GM19240 (cell line): ENCODE measurements around the gene SMOC2.
"Not testable (repeated sequence)": the region's sequence is repeated elsewhere in the genome, so short reads cannot be mapped to it uniquely, and the experiment has no call there.

Experiments used
- DNase-seq: peaks from one replicate; pipeline ENCODE4 v3.0.0; 2011; ENCODE audit warnings: low spot score; ENCODE audit not compliant: insufficient read length

SMOC2 gene

DNA sequence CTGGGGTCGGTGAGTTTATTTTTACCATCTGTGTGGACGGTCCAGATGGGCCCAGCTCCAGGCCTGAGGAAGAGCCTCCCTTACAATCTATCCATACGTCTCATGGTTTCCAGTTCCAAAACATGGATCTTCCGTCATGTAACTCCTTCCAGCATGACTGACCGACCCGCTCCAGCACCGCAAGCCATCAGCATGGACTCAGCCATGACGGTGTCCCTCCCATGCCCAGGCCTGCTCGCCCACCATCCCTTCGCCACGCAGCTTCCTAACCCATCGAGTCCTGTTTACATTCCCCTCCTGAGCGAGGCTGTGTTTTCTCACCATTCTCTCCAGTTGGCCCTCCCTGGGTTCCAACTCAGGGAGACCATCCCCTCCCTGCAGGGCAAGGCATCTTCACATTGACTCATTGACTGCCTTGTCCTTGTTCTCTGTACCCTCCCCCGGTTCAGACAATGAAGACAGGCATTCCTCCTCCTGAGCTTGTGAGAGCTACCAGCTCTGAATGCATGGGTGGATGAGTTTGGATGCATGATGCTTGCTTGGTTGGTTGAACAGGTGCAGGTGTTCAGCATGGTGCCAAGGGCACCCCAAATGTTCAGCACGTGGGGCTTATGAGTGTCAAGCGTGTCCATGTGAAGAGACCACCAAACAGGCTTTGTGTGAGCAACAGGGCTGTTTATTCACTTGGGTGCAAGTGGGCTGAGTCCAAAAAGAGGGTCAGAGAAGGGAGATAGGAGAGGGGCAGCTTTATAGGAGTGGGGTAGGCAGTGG, 235.8 kb downstream of the SMOC2 start:
- no peak for DNase-seq

DNA sequence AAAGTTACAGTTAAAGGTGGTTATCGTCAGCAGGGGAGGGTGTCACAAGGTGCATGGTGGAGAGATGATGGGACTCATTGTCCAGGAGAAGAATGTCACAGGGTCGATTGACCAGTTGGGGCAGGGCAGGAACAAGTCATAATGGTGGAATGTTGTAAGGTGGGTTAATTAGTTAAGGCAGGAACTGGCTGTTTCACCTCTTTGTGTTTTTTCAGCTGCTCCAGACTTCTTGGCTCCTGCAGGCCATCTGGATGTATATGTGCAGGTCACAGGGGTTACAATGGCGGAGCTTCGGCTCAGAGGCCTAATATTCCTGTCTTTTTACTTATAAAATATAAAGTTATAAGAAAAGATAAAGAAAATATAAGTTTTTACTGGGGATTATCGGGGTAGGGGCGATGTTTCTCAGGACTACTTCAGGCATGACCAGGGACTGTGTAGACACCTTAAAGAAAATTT, 236.4 kb downstream of the SMOC2 start:
- not testable (repeated sequence) for DNase-seq

DNA sequence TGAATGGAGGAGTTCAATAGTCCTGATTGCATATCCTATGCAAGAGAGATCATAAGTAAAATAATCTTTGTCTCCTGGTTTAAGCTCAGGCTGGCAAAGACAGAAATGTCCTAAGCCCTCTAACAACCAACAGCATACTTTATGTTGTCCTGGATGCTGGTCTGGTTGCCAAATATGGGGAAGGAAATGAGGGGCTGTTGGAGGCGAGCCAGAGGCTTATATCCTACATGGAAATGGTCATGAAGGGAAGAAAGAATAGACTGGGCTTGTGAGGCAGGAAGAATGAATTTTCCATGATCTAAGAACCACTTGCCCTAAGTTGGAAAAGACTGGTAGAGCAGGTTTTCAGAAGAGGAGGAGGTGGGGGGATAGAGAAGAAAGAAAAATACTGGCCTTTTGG, 237.1 kb downstream of the SMOC2 start:
- no peak for DNase-seq

GRCh38 chr6:168678588-168678987, 237.6 kb downstream of the SMOC2 start:
- no peak for DNase-seq

DNA sequence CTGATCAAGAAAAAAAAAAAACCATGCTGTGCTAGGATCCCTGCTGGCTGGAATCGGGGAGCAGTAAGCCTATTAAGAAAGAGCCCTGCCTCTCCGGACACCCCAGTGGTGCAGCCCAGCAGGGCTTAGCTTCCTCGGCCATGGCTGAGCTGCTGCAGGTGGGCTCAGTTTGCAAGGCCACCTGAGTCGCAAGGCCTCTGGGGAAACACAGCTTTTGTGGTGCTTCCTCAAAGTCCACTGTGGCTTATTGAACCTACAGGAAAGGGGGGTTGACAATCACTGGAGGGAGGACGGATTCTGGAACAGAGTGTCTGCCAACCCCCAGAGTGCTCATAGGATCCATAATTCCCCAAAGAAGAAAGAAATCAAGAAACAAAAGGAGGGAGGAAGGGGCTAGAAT, 240.8 kb downstream of the SMOC2 start:
- DNase-seq, result no peak

- no peak for DNase-seq
These were observed 242.6 kb downstream of the SMOC2 start for GRCh38 chr6:168683621-168684020.

DNA sequence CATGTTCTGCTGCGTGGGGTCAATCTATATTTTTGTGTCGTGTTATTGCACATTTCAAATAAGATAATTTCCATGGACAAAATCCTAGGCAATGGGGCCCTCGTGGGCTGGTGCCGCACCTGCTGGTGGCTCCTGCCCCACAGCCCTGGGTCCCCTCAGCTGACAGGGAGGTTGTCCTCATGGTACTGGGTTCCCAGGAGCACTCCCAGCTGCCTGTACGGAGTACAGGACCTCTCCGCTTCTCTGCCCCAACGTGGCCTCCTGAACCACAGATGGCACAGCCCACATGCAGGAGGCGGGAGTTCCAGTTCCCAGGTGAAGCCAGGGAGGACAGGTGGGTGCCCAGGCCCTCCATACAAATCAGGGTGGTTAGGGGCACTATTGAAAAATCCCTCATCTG, 243.5 kb downstream of the SMOC2 start:
- DNase-seq, result no peak

- DNase-seq, result no peak
These were observed 243.9 kb downstream of the SMOC2 start for GRCh38 chr6:168684906-168685305.

GRCh38 chr6:168686029-168686738, 245.2 kb downstream of the SMOC2 start:
- DNase-seq, result no peak

- no peak for DNase-seq
These were observed 246.1 kb downstream of the SMOC2 start for GRCh38 chr6:168686831-168687730.

- no peak for DNase-seq
These were observed 249.3 kb downstream of the SMOC2 start for GRCh38 chr6:168690271-168690670.

- DNase-seq, result no peak
These were observed 250.8 kb downstream of the SMOC2 start for GRCh38 chr6:168691774-168692173.

DNA sequence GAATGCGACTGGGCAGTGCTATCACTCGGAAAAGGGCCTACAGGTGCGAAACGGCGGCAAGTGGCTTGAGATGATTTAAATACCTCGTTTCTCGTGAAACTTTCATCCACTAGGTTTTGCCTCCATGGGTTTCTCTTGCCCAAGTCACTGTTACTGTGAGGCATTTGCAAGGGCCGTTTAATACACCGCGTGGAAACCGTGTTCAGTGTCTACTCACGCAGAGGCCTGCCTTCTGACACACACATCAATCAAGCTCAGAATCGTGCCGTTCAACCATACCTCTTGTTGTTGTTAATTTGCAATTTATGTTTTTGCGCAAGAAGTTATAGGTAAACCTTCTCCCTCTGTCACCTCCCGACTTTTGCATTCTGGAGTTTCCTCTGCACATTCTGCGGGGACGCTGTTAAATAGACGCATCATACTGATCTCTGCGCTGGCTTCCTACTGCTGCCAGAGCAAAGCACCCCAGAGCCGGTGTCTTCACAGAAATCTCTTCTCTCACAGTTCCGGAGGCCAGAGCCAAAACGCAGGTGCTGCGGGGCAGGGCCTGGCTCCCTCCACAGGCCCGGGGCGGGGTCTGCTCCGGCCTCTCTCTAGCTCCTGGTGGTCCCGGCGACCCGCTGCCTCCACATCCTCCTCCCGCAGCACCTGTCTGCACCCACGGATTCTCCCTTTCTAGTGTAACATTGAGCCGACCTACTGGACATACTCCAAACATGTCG, 251.4 kb downstream of the SMOC2 start:
- no peak for DNase-seq

GRCh38 chr6:168692915-168693257, 251.9 kb downstream of the SMOC2 start:
- DNase-seq, result not testable (repeated sequence)

GRCh38 chr6:168694797-168695196, 253.8 kb downstream of the SMOC2 start:
- DNase-seq, result not testable (repeated sequence)

- DNase-seq, result no peak
These were observed 254.7 kb downstream of the SMOC2 start for GRCh38 chr6:168695701-168696100.

GRCh38 chr6:168698923-168699322, 257.9 kb downstream of the SMOC2 start:
- no peak for DNase-seq

DNA sequence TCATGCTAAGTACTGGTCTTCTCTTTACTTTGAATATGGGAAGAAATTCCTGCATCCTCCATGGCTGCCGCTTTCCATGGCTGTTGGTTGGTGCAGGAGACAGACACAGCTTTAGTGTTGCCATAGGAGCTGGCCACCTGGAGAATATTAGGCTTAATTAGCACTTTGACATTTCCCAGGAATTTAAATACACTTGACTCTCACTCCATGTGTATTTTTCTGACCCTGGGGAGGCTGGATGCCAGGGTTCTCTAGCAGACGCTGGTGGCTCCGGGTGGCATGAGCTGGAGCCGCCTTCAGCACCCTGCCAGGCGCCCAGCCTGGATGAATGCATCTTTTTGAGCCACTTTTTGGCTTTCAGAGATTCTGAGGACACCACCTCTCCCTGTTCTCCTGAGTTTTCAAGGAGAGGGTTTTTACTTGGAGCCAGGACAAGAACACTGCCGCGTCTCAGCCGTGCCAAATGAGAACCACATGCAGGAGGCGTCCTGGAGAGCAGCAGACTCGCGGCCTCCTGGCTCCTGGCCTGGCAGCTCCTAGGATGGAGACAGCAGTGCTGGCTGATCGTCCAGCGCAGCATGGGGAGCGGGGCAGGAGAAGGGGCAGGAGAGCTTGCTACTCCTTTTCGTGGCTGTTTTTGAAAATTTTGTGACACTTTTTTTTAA, 258.8 kb downstream of the SMOC2 start:
- DNase-seq, result no peak

DNA sequence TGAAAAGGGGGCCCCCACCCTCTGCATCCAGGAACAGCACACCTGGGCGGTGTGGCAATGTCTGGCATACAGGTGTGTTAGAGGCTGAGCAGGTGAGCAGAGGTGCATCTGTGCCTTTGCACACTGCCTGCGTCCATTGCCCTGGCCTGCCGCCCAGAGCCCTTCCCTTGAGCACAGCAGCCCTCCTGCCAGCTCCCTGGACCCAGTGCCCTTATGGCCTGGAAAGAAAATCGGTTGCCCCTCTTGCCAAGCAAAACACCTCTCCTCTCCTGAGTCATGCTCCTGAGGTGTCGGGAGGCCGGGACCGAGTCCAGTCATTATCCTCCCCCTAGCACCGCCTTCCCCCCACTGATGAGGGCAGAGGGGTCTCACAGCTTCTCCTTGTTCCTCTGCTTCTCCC, 259.9 kb downstream of the SMOC2 start:
- no peak for DNase-seq

DNA sequence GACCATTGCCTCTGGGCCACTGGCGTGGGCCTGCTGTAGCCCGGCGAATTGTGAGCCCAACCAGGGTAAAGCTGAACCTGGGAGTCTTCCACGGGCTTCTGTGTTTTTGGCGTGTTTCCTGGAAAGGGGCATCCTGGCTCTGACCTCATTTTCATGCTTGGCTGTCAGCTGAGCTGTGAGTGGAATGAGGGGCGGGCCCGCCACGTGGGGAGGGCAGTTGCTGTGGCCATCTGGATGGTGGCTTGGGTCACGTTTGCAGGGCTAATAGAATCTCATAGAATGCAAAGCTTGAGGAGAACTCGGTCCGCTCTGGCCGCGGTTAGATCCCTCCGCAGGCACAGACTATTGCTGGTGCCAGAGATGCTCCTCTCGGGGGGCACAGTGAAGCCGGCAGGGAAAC, 263.0 kb downstream of the SMOC2 start:
- no peak for DNase-seq

DNA sequence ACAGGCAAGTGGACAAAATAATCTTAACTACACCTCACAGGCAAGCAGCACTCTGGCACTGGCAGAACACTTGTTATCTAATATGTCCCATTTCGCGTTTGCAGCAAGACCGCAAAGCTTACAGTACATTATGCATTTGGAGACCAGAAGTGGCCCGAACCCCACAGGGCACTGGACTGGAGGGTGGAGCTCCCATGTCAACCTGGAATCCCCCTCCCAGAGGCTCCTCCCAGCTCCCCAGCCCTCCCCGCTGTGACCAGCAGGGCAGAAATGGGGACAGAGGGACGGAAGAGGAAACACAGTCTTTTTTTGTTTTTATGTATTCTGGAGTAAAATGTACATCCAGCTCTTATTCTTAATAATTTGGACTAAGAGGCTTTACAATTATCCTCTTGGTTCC, 263.7 kb downstream of the SMOC2 start:
- DNase-seq, result no peak
